Right lobe of liver (tissue), 4 donors: ENCODE data around the gene GRK6.

Experiments used
- POLR2A ChIP-seq: fragments of 450-650 bp; IDR thresholded peaks from one replicate; pipeline ENCODE4 v1.6.1; 2017; ENCODE audit warnings: antibody characterized with exemption, mild to moderate bottlenecking
- TF ChIP-seq, protein P1 (sequence below), 4 donors: fragments of 200-600 bp in 3 of 4; fragments of 450-650 bp in 1 of 4; IDR thresholded peaks; one replicate each; pipeline versions ENCODE4 v1.5.1 to v1.8.0; 2016 to 2022; ENCODE audit warnings: antibody characterized with exemption in 4 of 4, mild to moderate bottlenecking in 2 of 4
- donor health status: DM: no; HTN: no; CAD: no.
- donor health status: DM: no; HTN: no; CAD: no.
- donor health status: DM: no; HTN: yes; CAD: no.

DNA sequence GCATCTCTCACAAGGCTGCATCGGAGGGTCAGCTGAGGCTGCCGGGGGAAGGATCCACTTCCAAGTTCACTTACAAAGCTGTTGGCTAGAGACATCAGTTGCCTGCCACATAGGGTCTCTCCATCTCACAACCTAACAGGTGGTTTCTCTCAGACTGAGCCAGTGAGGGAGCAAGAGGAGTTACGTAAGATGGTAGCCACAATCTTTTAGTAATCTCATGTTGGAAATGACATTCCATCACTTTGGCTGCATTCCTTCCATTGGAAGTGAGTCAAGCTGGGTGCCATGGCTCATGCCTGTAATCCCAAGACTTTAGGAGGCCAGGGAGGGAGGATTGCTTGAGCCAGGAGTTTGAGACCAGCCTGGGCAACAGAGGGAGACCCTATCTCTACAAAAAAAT is 7.4 kb upstream of the GRK6 start:
- TF ChIP-seq, protein P1, sequence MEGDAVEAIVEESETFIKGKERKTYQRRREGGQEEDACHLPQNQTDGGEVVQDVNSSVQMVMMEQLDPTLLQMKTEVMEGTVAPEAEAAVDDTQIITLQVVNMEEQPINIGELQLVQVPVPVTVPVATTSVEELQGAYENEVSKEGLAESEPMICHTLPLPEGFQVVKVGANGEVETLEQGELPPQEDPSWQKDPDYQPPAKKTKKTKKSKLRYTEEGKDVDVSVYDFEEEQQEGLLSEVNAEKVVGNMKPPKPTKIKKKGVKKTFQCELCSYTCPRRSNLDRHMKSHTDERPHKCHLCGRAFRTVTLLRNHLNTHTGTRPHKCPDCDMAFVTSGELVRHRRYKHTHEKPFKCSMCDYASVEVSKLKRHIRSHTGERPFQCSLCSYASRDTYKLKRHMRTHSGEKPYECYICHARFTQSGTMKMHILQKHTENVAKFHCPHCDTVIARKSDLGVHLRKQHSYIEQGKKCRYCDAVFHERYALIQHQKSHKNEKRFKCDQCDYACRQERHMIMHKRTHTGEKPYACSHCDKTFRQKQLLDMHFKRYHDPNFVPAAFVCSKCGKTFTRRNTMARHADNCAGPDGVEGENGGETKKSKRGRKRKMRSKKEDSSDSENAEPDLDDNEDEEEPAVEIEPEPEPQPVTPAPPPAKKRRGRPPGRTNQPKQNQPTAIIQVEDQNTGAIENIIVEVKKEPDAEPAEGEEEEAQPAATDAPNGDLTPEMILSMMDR (IDR thresholded peaks at IDR 0.05): no peak
- no peak for TF ChIP-seq POLR2A
